Erythroblast (primary cell): ENCODE results near the gene LYRM1.

ENCODE experiments used
- GATA1 ChIP-seq: IDR thresholded peaks from 2 replicates; pipeline ENCODE4 v1.6.1; 2011; ENCODE audit warnings: low read depth, mild to moderate bottlenecking, control low read depth, low read length, moderate library complexity
- POLR2A ChIP-seq: IDR thresholded peaks from 2 replicates; pipeline ENCODE4 v1.6.1; 2011; ENCODE audit warnings: mild to moderate bottlenecking, low read length

GRCh38 chr16:20870122-20870820 lies 30.3 kb upstream of the LYRM1 start:
- no peak for TF ChIP-seq POLR2A
- TF ChIP-seq GATA1, result no peak
